Body of pancreas (tissue), 4 donors: ENCODE data around the gene COL6A1.

ENCODE experiments used
- CTCF ChIP-seq, 7 experiments: fragments of 450-650 bp in 4 of 7; fragments of 200-600 bp in 3 of 7; sonication (generic) in 3 of 7; IDR thresholded peaks; one replicate each; pipeline ENCODE4 v1.5.1; 2016 to 2019; ENCODE audit warnings: antibody characterized with exemption in 7 of 7
- POLR2A ChIP-seq, 3 donors: fragments of 450-650 bp; IDR thresholded peaks; one replicate each; pipeline ENCODE4 v1.6.1; 2016; ENCODE audit warnings: antibody characterized with exemption in 3 of 3, mild to moderate bottlenecking in 2 of 3

DNA sequence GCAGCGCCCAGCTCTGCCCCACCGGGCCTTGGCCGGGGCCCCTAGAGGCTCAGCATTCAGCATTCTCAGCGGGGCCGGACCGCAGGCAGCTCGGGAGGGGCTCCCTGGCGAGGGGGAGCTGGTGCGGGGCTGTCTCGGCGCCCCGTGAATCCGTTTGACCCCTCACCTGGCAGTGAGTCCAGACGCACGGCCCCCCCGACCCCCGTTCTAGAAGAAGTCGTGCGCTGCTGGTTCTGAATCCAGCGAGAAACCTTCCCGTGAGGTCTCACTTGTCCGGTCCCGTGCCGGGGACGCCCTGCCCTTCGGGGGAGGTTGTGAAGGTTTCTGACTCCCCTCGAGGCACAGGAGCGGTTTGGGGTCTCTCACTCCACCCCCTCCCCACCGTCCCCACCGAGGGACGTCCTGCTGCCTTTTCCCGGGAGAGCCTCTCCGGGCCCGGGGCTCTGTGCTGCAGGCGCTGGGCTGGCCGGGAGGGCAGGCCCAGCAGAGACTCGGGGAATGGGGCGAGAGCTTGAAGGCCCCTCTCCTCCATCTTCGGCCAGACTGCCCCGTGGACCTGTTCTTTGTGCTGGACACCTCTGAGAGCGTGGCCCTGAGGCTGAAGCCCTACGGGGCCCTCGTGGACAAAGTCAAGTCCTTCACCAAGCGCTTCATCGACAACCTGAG lies 655 bp downstream of the COL6A1 start:
- TF ChIP-seq CTCF (IDR thresholded peaks at IDR 0.05) (no peak), POLR2A (IDR thresholded peaks at IDR 0.05) (no peak)
